ENCODE measurements around the gene ACSF3.

DNA sequence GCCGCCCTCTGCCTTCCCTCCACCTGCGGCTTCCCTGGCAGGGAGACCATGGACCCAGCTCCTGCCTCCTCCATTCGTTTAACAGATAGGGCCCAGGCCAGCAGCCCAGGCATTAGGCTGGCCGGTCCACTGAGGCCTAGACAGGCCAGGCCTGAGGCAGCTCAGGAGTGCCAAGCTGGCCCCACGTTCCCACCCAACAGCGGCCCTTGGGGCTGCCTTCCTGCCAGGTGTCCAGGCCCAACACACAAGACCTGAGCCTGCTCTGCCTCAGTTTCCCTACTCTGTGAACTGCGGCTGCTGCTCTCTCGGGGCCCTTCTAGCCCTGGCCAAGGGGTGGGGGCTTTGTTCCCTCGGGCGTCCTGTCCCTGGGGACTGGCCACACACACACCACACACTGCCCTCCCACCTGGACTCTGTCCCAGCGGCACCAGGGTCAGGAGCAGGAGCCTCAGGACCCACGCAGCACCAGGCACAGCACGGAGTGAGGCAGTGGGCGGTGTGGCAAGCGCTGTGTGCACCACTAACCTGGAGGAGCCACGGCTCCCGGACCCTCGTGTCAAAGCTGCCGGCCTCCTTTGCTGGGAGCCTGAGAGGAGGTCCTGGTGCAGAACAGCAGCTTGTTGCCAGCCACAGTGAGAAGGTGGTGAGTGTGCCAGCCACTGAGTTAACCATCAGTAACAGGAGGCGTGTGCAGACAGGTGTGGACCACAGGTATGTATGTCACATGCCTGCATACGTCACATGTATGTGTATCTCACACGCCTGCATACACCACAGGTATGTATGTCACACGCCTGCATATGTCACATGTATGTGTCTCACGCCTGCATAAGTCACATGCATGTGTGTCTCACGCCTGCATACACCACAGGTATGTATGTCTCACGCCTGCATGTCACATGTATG lies 63.3 kb downstream of the ACSF3 start:
- TF ChIP-seq, protein P1, sequence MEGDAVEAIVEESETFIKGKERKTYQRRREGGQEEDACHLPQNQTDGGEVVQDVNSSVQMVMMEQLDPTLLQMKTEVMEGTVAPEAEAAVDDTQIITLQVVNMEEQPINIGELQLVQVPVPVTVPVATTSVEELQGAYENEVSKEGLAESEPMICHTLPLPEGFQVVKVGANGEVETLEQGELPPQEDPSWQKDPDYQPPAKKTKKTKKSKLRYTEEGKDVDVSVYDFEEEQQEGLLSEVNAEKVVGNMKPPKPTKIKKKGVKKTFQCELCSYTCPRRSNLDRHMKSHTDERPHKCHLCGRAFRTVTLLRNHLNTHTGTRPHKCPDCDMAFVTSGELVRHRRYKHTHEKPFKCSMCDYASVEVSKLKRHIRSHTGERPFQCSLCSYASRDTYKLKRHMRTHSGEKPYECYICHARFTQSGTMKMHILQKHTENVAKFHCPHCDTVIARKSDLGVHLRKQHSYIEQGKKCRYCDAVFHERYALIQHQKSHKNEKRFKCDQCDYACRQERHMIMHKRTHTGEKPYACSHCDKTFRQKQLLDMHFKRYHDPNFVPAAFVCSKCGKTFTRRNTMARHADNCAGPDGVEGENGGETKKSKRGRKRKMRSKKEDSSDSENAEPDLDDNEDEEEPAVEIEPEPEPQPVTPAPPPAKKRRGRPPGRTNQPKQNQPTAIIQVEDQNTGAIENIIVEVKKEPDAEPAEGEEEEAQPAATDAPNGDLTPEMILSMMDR (IDR thresholded peaks at IDR 0.05), result no peak
- no peak for TF ChIP-seq EZH2phosphoT487 (IDR thresholded peaks at IDR 0.05)
- TF ChIP-seq EZH2 (IDR thresholded peaks at IDR 0.05), result no peak

Measured in neural progenitor cell (in vitro differentiated cells).